ENCODE measurements around the gene PAQR5.

Gene PAQR5

DNA sequence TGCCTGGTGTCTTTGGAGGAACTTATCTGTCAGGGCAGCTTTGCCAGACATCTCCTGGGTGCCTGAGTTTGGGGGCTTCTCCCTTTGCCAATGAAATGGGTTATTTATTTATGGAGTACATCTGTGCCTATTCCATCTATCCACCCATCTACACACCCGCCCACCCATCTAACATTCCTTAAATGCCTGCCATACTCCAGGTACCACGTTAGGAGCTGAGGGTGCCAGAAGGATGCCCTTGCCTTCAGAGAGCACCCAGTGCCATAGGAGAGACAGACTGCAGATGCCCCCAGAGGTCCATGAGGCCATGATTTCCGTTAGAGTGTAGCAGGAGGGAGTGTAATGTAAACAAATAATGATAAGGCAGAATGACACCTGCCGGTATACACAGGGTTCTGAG is 93.6 kb downstream of the PAQR5 start:
- DNase-seq (ENCODE audit: low spot score), result no peak

GRCh38 chr15:69393831-69394491 is 95.2 kb downstream of the PAQR5 start:
- DNase-seq (ENCODE audit: low spot score), result no peak

GRCh38 chr15:69394556-69395282 is 96.0 kb downstream of the PAQR5 start:
- peak; percentile 97 for DNase-seq (ENCODE audit: low spot score)

- DNase-seq (ENCODE audit: low spot score), result no peak
These were observed 96.7 kb downstream of the PAQR5 start for GRCh38 chr15:69395460-69395859.

DNA sequence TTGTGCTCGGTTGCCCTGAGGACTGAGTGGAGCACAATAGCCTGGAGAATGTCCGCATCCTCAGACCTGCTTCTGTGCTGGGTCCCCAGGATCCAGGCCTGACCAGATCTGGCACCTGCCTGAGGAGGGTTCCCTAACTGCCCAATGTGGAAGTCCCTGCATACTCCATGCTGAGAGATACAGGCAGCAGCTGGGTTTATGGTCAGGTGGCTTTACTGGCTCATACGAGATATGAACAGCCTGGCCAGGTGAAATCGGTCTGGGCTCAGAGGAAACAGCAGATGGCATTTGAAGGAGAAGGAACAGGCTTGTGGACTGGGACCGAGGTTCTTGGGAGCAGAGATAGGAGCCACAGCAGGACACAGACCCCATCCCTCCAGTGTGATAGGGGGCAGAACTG is 97.3 kb downstream of the PAQR5 start:
- no peak for DNase-seq (ENCODE audit: low spot score)

- no peak for DNase-seq (ENCODE audit: low spot score)
These were observed 99.8 kb downstream of the PAQR5 start for GRCh38 chr15:69398491-69398891.

DNA sequence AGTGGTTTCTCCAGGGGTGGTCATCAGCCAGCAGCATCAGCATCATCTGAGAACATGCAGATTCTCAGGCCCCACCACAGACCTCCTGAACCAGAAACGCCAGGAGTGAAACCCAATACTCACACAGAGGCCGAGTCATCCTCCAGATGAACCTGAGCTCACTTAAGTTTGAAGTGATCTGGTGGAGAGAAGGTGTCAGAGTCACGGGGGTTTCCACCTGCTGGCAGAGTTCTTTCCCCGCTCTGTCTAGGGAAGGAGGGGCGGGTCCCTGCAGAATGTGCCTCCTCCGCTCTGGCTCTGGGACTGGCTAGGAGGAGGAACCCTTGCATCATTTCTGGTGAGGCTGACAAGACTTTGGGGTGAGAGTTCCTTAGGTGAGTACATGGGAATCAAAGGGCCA is 102.1 kb downstream of the PAQR5 start:
- no peak for DNase-seq (ENCODE audit: low spot score)

DNA sequence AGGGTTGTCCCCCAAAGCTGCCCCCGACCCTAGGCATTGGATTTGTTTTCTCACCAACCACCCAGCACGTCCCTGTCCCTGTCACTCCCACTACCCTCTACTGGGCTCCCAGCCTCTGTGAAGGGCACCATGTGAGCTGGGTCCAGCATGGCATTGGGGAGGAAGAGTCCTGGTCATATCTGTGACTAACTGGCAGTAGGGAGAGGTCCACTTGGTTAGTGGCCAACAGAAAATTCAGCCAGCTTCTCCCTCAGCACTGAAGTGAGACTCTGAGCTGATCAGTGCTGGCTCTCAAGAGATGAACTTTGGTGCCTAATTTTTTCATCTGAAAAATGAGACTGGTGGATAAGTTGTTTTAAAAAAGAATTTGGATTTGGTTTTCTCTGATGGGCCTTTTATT is 104.1 kb downstream of the PAQR5 start:
- no peak for DNase-seq (ENCODE audit: low spot score)

DNA sequence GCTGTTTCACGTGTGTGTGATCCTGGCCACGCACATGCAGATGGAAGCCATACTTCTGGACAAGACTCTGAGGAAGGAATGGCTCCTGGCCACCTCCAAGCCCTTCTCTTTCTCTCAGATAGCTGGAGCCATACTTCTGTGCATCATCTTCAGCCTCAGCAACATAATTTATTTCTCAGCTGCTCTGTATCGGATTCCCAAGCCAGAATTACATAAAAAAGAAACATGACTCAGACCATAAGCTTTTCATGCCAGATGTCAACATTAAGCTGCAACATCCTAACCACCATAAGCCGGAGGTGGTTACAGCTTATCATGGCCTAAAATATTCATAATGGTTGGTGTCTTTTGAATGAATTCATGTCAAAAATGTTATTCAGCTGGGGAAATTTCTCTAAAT is 104.9 kb downstream of the PAQR5 start:
- DNase-seq (ENCODE audit: low spot score), result no peak

- no peak for DNase-seq (ENCODE audit: low spot score)
These were observed 106.4 kb downstream of the PAQR5 start for GRCh38 chr15:69405110-69405509.

DNA sequence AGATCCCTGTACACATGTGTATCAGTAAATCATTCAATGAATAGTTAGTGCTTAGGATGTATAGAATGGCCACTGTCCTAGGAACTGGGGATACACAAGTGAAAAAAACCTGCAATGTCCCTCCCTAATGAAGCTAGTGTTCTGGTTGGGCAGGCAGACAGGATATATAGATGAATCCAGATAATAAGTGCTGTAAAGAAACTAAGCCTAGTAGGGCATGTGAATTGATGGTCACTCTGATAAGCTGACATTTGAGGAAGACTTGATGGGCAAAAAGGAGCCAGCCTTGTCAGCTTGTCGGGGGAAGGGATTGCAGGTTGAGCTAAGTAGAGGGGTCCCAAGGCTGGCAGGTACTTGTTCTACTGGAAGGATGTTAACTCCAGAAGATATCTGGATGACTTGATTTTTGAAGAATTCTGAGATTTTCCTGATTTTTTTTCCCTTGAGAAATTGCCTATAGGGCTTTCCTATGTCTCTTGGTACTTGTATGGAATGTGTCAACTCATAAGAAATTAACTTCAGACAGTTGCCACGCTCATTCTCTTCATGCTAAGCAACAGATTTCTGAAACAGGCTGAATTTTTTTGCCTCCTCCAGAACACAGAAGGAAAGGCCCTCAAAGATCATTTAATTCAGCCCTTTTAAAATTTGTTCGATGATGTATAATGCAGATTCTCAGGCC is 109.1 kb downstream of the PAQR5 start:
- no peak for DNase-seq (ENCODE audit: low spot score)

DNA sequence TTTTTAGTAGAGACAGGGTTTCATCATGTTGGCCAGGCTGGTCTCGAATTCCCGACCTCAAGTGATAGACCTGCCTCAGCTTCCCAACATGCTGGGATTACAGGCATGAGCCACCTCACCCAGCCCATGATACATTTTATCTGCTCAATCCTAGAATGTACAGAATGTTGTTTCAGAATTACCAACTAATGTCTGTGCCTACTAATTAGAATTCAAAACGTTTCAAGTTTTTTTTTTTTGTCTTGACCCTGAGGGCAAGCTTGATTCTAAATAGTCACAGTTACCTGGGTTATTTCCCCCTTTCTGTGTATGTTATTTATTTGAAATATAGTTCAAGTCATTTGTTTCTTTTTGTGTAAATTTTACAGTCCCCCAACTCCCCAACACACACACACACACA is 110.1 kb downstream of the PAQR5 start:
- no peak for DNase-seq (ENCODE audit: low spot score)

DNA sequence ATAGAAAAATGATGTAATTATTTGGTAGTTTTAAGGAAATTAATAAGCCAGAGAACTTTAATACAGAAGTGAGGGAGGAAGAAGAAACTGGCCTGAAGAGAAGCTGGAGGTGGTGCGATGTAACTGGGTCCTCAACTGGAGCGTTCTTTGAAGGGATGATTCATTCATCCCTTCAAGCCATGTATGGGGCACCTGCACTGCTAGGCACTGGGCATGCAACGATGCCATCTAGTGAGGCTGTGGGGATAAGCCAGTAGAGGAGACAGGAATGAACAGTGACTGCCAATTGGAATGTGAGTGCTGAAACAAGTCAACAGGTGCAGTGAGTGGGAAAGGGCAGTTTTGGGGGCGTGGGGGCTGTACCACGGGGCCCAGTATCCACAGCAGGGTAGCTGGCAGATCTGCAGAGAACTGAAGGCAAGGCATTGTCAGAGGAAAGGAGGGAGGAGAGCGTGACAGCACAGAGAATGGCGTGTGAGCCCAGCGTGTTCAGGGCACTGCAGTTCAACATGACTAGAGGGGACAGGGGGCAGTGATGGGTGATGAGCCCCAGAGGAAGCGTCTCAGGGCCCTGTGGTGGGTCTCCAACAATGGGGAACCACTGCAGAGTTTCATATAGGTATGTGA is 111.6 kb downstream of the PAQR5 start:
- peak; percentile 66 for DNase-seq (ENCODE audit: low spot score)

GRCh38 chr15:69412274-69412673 is 113.6 kb downstream of the PAQR5 start:
- DNase-seq (ENCODE audit: low spot score), result no peak

- no peak for DNase-seq (ENCODE audit: low spot score)
These were observed 114.0 kb downstream of the PAQR5 start for GRCh38 chr15:69412701-69413100.

GRCh38 chr15:69413822-69414700 is 115.3 kb downstream of the PAQR5 start, which contains the start of gene KIF23:
TSS of gene KIF23 (plus strand) at chr15:69414349. CDS start at chr15:69414466, 117 bp downstream.
- DNase-seq (ENCODE audit: low spot score), result peak; percentile 99

DNA sequence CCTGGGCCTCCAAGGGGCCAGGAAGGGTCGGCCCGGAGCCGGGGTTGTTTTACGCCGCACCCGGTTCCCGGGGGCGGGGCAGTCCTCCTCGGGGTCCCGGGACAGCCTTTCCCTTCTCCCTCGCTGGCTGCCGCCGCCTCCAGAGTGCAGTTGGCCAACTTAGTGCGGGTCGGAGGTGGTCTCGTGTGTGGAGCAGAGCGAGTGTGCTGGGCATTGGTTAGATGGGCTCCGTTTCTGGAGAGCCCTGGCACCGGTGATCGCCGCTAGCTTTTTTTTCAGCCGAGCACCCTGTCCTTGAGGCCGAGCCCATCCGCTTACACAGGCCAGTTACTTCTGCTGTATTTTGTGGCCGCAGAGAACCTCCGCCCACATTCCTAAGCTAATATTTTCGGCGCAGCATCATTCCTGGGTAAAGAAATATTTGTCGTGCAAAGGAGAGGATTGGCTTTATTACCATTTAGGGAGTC is 116.0 kb downstream of the PAQR5 start:
- peak; percentile 72 for DNase-seq (ENCODE audit: low spot score)

DNA sequence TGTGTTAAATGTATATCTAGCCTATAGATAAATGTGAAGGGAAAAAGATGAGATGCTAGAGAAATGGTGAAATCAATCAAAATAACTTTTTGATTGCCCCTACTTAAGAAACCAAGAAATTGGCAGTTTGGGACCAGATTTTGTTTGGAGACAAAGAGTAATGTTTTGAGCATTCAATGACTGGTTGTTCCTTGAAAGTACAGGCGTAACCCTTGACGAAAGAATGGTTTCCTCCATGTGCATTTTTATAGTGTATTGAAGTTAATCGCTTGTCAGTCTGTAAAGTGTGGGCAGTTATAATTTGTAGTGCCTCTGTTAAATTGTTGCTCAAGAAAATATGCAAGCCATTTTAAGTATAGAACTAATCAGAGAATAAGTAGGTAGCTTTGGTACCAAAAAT is 116.7 kb downstream of the PAQR5 start:
- no peak for DNase-seq (ENCODE audit: low spot score)

DNA sequence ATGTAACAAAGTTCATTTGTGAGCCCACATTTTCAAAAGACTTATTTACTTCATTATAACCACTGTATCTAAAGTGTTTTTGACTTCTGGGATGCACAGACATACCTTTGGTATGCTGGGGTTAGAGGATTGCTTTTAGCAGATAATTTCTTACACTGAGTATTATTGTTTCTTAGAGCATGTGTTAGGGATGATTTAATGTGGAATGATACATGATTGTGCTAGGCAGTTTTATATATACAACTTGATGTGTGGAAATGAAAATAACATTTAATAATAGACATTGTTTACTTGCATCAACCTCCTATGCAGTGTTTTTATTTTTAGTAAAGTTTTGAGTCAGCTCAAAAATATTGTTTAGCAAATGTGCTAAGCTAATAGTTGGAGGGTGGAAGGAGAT is 118.9 kb downstream of the PAQR5 start:
- DNase-seq (ENCODE audit: low spot score), result no peak

DNA sequence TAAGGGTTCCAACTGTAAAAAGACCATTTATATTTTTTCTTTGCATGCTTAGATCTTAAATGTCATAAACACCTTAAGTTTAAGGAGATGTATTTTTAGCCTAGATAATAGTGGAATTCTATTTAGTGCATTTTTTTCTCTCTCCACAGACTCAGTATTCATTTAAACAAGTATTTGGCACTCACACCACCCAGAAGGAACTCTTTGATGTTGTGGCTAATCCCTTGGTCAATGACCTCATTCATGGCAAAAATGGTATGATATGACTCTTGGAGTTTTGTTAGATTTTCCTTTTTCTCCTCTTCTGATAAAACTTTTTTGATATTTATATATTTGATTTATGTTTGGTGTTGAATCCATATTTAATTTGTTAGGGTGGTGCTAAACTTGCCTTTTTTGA is 122.8 kb downstream of the PAQR5 start:
- no peak for DNase-seq (ENCODE audit: low spot score)

DNA sequence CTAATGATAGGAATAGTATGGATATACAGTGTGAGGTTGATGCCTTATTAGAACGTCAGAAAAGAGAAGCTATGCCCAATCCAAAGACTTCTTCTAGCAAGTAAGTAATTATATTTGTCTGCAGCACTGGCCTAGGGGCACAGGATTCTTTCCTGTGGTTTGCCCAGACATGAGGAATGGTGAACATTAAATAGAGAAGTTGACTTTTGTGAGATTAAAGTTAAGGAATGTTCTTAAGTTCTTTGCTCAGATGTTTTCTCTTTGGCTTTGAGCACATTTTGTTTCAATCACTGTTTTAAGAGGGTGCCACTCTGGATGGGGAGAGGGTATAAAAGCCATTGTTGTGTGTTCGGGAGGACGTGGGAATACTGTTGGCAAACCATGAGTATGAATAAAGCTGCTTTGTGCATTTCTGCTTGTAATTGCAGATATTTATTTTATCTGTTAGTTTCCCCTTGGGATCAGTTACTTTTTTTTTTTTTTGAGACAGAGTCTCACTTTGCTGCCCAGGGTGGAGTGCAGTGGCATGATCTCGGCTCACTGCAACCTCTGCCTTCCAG is 123.7 kb downstream of the PAQR5 start:
- DNase-seq (ENCODE audit: low spot score), result no peak
